Panc1 (cell line): ENCODE measurements around the gene CLK2.

Experiments used
- POLR2AphosphoS5 ChIP-seq: IDR thresholded peaks from 2 replicates; pipeline ENCODE4 v1.6.1; 2012; ENCODE audit warnings: mild to moderate bottlenecking, low read depth, low read length, moderate library complexity
- TCF7L2 ChIP-seq: IDR thresholded peaks from 2 replicates; pipeline ENCODE4 v1.6.1; 2011; ENCODE audit warnings: mild to moderate bottlenecking, low read depth, low read length, inconsistent platforms
- TF ChIP-seq, protein P1 (sequence below): fragments of 450-650 bp; IDR thresholded peaks from 2 replicates; pipeline ENCODE4 v1.5.1; 2017; ENCODE audit warnings: mild to moderate bottlenecking

DNA sequence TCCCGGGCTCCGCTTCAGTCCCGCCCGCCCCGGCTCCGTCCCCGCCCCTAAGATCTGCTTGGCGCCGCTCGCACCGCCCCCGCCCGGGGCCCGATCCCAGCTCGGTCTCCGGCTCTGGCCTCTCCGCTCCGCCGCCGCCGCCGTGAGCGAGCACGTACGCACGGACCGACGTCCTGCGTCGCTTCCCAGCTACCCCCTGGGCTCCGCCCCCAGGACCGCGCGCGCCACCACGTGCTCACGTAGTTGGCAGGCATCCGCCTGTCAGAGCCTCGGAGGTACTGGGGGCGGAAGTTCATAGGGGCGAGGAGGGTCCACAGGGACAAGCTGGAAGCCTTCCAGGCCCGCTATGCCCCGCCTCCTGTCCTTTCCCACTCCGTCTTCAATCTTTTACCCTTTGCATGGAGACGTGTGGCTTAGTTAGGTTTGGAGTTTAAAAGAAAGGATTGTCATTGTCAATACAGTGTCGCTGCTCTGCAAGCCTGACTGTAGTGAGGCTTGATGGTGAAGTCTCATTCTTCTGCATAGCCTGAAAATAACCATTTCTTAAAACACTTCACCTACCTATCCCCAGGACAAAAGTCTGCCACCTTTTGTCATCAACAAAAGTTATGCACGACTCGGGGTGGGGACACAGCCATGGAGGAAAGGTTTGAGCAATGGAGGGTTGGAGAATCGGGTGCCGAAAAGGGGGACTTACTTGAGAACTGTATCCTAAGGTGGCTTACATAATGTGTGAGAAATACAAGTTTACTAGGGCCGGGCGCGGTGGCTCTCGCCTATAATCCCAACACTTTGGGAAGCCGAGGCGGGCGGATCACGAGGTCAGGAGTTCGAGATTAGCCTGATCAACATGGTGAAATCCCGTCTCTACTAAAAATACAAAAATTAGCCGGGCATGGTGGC is at the start of gene CLK2:
- TF ChIP-seq, protein P1, sequence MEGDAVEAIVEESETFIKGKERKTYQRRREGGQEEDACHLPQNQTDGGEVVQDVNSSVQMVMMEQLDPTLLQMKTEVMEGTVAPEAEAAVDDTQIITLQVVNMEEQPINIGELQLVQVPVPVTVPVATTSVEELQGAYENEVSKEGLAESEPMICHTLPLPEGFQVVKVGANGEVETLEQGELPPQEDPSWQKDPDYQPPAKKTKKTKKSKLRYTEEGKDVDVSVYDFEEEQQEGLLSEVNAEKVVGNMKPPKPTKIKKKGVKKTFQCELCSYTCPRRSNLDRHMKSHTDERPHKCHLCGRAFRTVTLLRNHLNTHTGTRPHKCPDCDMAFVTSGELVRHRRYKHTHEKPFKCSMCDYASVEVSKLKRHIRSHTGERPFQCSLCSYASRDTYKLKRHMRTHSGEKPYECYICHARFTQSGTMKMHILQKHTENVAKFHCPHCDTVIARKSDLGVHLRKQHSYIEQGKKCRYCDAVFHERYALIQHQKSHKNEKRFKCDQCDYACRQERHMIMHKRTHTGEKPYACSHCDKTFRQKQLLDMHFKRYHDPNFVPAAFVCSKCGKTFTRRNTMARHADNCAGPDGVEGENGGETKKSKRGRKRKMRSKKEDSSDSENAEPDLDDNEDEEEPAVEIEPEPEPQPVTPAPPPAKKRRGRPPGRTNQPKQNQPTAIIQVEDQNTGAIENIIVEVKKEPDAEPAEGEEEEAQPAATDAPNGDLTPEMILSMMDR, result no peak
- TF ChIP-seq POLR2AphosphoS5, result peak; percentile 82
- TF ChIP-seq TCF7L2, result no peak
